GM12878 (cell line): ENCODE data around the gene FCAMR. TPM values are rescaled to one million over a fixed set of nuclear protein-coding genes. Genes with fewer than 3 reads are reported as not detected.
A peak's percentile ranks its signal among the peaks of the same experiment; 100 is the strongest.

ENCODE experiments used
- BCL11A ChIP-seq: IDR thresholded peaks from 2 replicates; pipeline ENCODE4 v1.6.1; 2011; ENCODE audit warnings: low read depth, low read length
- BRCA1 ChIP-seq: IDR thresholded peaks from 2 replicates; pipeline ENCODE4 v1.6.1; 2011; ENCODE audit warnings: low read depth, low read length, improper control_type of control experiment
- CHD1 ChIP-seq: IDR thresholded peaks from 2 replicates; pipeline ENCODE4 v1.6.1; 2012; ENCODE audit warnings: low read depth, low read length, improper control_type of control experiment
- CTCF ChIP-seq, 3 experiments: IDR thresholded peaks in 2 of 3; conservative IDR thresholded peaks in 1 of 3; 2 replicates each; pipeline ENCODE4 v1.5.1; 2011; ENCODE audit warnings: low read depth in 3 of 3, low read length in 3 of 3, mild to moderate bottlenecking in 3 of 3, control low read depth in 2 of 3, moderate library complexity in 2 of 3, inconsistent platforms in 1 of 3, mixed read lengths in 1 of 3; ENCODE audit not compliant: control insufficient read depth in 2 of 3, insufficient read depth in 1 of 3; ENCODE audit errors: extremely low read depth in 1 of 3
- DPF2 ChIP-seq: fragments of 450-650 bp; IDR thresholded peaks from 2 replicates; pipeline ENCODE4 v1.6.1; 2017; ENCODE audit warnings: mild to moderate bottlenecking
- FOXM1 ChIP-seq: IDR thresholded peaks from 2 replicates; pipeline ENCODE4 v1.6.1; 2012; ENCODE audit warnings: low read depth, mild to moderate bottlenecking, inconsistent platforms, low read length, moderate library complexity
- GATAD2B ChIP-seq: fragments of 450-650 bp; conservative IDR thresholded peaks from 2 replicates; pipeline ENCODE4 v1.6.1; 2017; ENCODE audit warnings: low read depth, mild to moderate bottlenecking, moderate library complexity
- HCFC1 ChIP-seq: fragments of 150-350 bp; IDR thresholded peaks from 2 replicates; pipeline ENCODE4 v1.6.1; 2014; ENCODE audit warnings: low read length
- HDAC2 ChIP-seq: fragments of 200-600 bp; sonication (generic); IDR thresholded peaks from 2 replicates; pipeline ENCODE4 v1.6.1; 2017
- HDAC6 ChIP-seq: fragments of 200-600 bp; sonication (generic); IDR thresholded peaks from one replicate; pipeline ENCODE4 v1.8.0; 2017; ENCODE audit warnings: antibody characterized with exemption; ENCODE audit not compliant: unreplicated experiment
- IKZF1 ChIP-seq: fragments of 450-650 bp; conservative IDR thresholded peaks from 2 replicates; pipeline ENCODE4 v1.6.1; 2017; ENCODE audit warnings: antibody characterized with exemption, mild to moderate bottlenecking
- JUNB ChIP-seq: IDR thresholded peaks from 2 replicates; pipeline ENCODE4 v1.6.1; 2016; ENCODE audit warnings: antibody characterized with exemption, mild to moderate bottlenecking
- NFXL1 ChIP-seq: fragments of 450-650 bp; IDR thresholded peaks from 2 replicates; pipeline ENCODE4 v1.6.1; 2017; ENCODE audit warnings: antibody characterized with exemption, mild to moderate bottlenecking, borderline replicate concordance
- NFYB ChIP-seq: IDR thresholded peaks from 2 replicates; pipeline ENCODE4 v1.6.1; 2011; ENCODE audit warnings: low read depth, mild to moderate bottlenecking, low read length, improper control_type of control experiment, moderate library complexity; ENCODE audit not compliant: insufficient read depth
- PAX5 ChIP-seq: IDR thresholded peaks from 2 replicates; pipeline ENCODE4 v1.6.1; 2011; ENCODE audit warnings: low read depth, low read length, borderline replicate concordance
- PKNOX1 ChIP-seq: fragments of 450-650 bp; IDR thresholded peaks from 2 replicates; pipeline ENCODE4 v1.6.1; 2016; ENCODE audit warnings: mild to moderate bottlenecking
- POLR2A ChIP-seq: IDR thresholded peaks from 2 replicates; pipeline ENCODE4 v1.6.1; 2011; ENCODE audit warnings: low read depth, mild to moderate bottlenecking, low read length
- REST ChIP-seq: IDR thresholded peaks from 2 replicates; pipeline ENCODE4 v1.6.1; 2012; ENCODE audit warnings: mild to moderate bottlenecking, low read depth, low read length
- RUNX3 ChIP-seq: IDR thresholded peaks from 2 replicates; pipeline ENCODE4 v1.6.1; 2012; ENCODE audit warnings: low read length, inconsistent platforms
- SIN3A ChIP-seq: IDR thresholded peaks from 2 replicates; pipeline ENCODE4 v1.6.1; 2012; ENCODE audit warnings: low read depth, low read length, improper control_type of control experiment
- SKIL ChIP-seq: fragments of 450-650 bp; IDR thresholded peaks from 2 replicates; pipeline ENCODE4 v1.6.1; 2017; ENCODE audit warnings: mild to moderate bottlenecking, low read depth, inconsistent platforms; ENCODE audit not compliant: poor library complexity, severe bottlenecking
- SMAD1 ChIP-seq: fragments of 450-650 bp; IDR thresholded peaks from 2 replicates; pipeline ENCODE4 v1.6.1; 2018; ENCODE audit warnings: mild to moderate bottlenecking, low read depth; ENCODE audit not compliant: partially characterized antibody
- ZNF24 ChIP-seq: fragments of 450-650 bp; IDR thresholded peaks from 2 replicates; pipeline ENCODE4 v1.6.1; 2017; ENCODE audit warnings: antibody characterized with exemption, mild to moderate bottlenecking
- ZSCAN29 ChIP-seq: fragments of 450-650 bp; IDR thresholded peaks from 2 replicates; pipeline ENCODE4 v1.6.1; 2017; ENCODE audit warnings: mild to moderate bottlenecking, moderate library complexity
- polyA plus RNA-seq, 11 experiments: library from polyadenylated mRNA; depleted of rRNA in 4 of 11; unstranded in 6 of 11; stranded (reverse) in 5 of 11; fragments of >200 nt; fragmentation: Nextera tagmentation in 4 of 11; fragmentation: Illumina TruSeq in 1 of 11; extraction: Ambion mirVana in 4 of 11; extraction: Trizol in 1 of 11; gene quantifications; 1 replicate in 1 of 11; 2 replicates in 10 of 11; pipeline versions ENCODE4 v1.2.1 to v1.2.3, GENCODE V29; 2011 to 2016; ENCODE audit warnings: inconsistent platforms in 2 of 11, missing spikeins in 2 of 11, low read depth in 1 of 11
- total RNA-seq, 4 experiments: library from RNA; depleted of rRNA in 3 of 4; stranded (reverse); fragments of >200 nt in 3 of 4; fragmentation: Illumina TruSeq in 1 of 4; extraction: Trizol in 1 of 4; gene quantifications; 2 replicates each; pipeline versions ENCODE4 v1.2.1 to v1.2.3, GENCODE V29; 2013 to 2021

FCAMR gene
- total and polyA plus RNA-seq, 10 of the 15 experiments (the other 5 are each of a cell fraction or from before 2014, with no cell fraction given): 0.04 to 0.15 (median 0.06) TPM; not detected in 3

- TF ChIP-seq NFXL1: no peak
- peak; percentile 84 for TF ChIP-seq SMAD1
- peak; percentile 88; the same call in 1 of the 2 replicates for TF ChIP-seq GATAD2B
- TF ChIP-seq HDAC6: no peak
- no peak; the same call in none of the 2 replicates for TF ChIP-seq BCL11A
- no peak; the same call in 1 of the 2 replicates for TF ChIP-seq HCFC1
- TF ChIP-seq CHD1: 0 out of 2 replicates have a peak, but pooled peaks have one; percentile 64
- no peak for TF ChIP-seq ZSCAN29
- no peak for TF ChIP-seq REST
- TF ChIP-seq ZNF24: no peak
- TF ChIP-seq POLR2A: no peak
- peak; percentile 86 for TF ChIP-seq IKZF1
- no peak for TF ChIP-seq JUNB
- TF ChIP-seq SKIL: peak; percentile 51
- no peak for TF ChIP-seq SIN3A
- 0 out of 2 replicates have a peak, but pooled peaks have one; percentile 72 for TF ChIP-seq DPF2
- no peak for TF ChIP-seq RUNX3
- TF ChIP-seq PAX5: no peak; the same call in 1 of the 2 replicates
- peak in 1 of 3 experiments; percentile 29; a peak in 1 of 6 replicates for TF ChIP-seq CTCF (IDR thresholded peaks at IDR 0.05 in 2 of 3, conservative IDR thresholded peaks at IDR 0.05 in 1 of 3; ENCODE audit: control insufficient read depth in 2 of 3, extremely low read depth in 1 of 3, insufficient read depth in 1 of 3, low read depth in 3 of 3, low read length in 3 of 3)
- no peak for TF ChIP-seq PKNOX1
- TF ChIP-seq BRCA1: no peak
- 0 out of 2 replicates have a peak, but pooled peaks have one; percentile 11 for TF ChIP-seq NFYB
- no peak for TF ChIP-seq FOXM1
- TF ChIP-seq HDAC2: no peak
Measured at GRCh38 chr1:206925106-206925736, 45.0 kb downstream of the FCAMR start (continued).
